GM19023 (cell line): ENCODE measurements around the gene ZNF608.

Source experiments
- ATAC-seq: cut with Tn5 transposase; IDR thresholded peaks from one replicate; pipeline ENCODE4 v1.9.1; 2021; ENCODE audit warnings: mild to moderate bottlenecking, moderate library complexity; ENCODE audit not compliant: unreplicated experiment

Gene ZNF608

DNA sequence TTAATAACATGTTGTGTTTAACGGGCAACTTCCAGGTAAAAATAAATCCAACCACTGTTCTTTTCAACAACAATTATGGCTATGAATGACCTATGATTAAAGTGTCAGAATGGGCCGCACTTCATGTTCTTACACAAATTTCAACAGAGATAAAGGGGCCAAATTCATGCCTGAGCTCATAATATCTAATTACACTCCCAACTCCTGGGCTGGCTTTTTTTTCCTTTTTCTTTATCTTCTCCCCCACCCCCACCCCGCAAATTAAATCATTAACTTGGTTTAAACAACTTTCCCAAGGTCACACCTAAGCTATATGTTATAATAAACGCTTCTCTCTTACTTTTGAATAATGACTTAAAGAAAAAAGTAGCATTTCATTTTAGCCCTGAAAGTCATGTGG is 25.8 kb downstream of the ZNF608 start:
- no peak for ATAC-seq

DNA sequence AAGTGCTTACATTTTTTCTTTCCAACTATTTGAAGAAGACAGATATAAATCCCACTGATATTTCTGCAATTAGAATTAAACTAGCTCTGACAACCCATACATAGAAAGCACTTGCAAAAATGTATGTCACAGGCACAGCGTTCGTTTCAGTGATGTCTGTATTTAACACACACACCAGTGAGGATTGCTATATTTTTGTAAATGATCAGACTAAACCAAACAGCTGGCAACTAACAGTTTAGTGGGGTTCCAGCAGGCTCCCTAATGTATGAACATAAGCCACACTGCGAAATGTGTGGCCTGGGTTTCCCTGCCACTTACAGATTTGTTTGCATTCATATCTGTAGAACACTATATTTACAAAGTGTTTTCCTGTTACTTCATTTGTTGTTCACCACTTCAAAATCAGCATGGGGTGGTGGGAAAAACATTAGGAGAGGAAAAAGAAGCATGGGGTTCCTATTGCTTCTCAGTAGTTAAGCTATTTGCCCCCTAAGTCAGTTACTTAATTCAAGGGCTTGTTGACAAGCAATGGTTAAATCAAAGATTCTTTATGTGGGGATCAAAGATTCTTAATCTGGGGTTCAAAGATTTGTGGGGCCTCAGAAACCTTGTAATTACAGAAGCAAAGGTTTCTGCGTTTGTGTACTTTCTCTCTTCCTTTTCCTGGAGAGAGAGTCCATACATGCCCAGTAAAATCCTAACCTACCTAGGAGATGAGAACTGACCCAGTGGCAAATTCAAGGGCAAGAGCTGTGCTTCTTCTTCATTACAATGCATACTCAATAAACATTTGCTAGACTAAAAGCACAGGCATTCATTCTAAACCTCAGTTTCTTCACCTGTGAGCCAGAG is 27.1 kb downstream of the ZNF608 start:
- ATAC-seq = no peak

DNA sequence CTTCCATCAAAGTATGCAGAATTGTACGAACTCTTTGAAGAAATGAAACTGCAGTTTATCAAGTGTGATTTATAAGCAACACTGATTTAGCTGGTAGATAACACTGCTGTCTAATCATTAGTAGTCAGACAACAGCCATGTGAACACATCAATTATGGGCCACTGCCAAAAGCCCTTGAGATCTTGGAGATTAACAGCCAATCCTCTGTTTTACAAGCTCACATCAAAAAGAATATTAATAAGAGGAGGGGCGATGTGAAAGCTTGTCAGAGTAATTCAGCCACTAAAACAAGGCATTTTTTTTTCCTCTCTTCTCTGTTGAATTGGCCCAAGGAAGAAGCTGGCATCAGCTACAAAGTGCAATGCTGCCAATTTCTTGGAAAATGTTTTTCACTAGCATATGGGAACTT is 28.1 kb downstream of the ZNF608 start:
- ATAC-seq = no peak

DNA sequence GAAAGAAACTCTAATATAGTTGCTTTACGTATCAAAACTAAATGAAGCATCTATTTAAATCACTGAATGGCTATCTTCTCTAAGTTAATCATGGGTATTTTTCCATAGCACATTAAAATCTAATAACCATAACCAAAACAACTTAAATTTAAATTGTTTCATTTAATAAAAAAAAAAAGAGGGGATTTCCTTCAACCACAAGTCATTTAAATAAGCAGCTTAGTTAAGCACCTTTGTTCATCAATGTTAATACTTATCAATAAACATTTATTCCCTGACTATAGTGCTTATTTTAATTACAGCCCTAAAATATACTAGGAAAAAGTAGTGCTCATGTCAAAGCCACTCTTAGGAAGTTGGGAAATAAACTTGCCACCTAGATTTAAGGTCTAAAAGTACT is 30.3 kb downstream of the ZNF608 start:
- ATAC-seq = no peak

DNA sequence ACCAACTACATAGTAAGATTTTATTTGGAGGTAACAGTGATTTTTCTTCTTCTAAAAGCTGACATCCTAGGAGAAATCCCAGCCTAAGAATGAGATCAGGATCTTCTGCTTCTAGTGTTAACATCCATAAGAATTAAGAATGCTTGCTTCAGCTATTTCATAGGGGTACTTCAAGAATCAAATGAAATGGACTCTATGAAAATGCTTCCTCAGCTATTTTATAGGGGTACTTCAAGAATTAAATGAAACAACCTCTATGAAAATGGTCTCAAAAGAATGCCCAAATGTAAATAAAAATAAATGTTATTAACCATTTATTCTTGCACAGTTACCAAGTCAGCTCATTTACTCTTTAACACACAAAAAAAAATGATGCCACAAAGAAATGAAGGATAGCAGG is 31.5 kb downstream of the ZNF608 start:
- no peak for ATAC-seq

DNA sequence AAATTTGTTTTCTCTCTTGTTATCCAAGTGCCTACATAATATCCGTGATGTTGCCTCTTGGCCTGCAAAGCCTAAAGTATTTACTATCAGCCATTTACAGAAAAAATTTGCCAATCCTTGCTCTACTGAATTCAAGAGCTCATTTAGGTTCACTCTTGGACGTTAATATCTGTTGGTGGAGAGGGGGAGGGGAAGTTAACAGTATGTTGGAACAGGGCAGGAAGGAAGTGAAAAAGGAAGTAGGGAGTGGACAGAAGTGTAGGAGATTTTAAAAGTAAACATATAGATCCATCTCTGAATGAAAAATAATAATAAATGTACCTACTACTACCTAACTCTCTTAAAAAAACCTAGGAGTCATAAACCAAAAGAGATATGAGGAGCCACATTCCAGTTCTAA is 32.8 kb downstream of the ZNF608 start:
- ATAC-seq = no peak

DNA sequence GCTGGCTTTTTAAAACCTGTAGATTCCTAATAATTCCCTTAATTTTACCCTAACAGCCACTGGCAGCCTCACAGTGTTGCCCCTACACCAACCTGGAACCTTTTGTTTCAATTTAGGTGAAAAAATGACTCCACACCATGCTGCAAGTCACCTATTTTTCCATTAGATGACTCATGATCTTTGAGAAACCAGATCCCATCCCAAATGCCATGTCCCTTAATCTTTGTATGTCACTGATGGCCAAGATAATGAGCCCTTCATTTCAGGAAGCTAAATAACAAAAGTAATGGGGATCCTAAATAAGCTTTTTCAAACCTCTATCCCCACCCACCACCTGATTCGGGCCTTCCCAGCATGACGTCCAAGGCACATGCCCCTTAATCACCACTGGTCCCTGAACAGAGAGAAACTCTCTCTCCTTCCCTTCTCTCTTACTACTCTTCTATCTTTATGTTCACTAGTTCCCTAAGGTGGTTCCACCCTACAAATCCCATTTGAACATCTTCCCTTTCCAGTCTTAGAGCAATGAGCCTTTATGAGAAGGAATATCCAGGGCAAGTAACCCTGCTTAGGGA is 33.6 kb downstream of the ZNF608 start:
- ATAC-seq = no peak

DNA sequence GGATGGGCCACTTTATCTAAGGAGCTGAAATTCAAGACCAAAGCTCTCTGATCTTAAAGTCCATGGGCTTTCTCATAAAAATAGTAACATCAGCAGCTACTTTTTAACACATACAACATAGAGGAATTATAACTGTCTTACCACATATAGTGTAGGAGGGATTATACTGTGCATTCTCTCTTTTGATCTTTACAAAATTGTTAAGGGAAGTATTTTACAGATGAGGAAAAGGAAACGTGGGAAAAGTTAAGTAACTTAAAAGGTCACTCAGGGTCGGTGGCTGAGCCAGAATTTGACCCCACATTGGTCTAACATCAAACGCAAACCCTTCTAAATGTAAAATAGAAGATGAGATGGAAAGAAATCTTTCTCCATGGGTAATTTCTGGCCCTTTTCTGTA is 38.4 kb downstream of the ZNF608 start:
- ATAC-seq = no peak

DNA sequence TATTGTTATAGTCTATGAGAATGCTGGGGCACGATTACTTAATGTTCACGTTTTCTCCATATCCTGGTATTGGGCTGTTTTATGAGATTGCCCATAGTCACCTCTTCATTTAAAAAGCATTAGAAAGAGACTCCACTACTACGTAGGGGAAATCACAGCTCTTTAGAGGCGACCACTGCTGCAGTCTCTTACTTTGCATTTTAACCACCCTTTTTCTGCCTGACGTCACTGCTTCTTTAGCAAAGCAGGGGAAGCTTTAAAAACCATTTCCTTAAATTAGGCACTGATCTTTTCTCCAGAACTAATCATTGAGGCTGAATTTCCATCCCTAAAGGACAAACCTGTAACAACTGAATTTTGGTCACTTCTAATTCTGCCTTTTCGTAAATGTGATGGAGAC is 38.9 kb downstream of the ZNF608 start:
- ATAC-seq = peak; percentile 27

DNA sequence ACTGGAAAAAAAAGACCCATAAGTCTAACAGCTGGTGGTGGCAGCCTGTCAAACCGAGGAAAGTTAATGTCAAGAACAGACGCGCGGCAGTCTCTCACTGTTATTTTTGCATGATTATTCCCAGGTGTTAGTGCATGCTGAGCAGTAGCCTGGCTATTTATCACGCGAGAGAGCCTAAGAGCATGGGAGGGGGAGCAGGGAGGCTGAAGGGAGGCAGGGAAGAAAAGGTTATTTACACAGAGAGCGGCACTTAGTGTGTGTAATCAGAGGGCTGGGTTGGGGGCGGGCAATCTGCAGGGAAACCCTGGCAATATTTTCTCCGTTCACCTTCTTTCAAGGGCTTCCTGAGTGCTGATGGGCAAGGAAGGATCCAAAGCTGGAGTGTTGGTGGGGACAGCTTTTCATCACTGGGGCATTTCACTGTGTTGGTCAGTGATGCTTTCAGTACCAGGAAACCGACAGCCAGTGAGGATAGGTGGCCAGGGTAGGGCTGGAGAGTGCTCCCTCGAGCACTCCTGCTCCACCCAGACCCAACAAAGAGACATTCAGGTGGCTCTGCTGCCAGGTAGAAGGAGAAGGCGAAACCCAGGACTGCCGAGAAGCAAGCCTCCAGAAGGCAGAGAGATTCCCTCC is 39.6 kb downstream of the ZNF608 start:
- no peak for ATAC-seq

DNA sequence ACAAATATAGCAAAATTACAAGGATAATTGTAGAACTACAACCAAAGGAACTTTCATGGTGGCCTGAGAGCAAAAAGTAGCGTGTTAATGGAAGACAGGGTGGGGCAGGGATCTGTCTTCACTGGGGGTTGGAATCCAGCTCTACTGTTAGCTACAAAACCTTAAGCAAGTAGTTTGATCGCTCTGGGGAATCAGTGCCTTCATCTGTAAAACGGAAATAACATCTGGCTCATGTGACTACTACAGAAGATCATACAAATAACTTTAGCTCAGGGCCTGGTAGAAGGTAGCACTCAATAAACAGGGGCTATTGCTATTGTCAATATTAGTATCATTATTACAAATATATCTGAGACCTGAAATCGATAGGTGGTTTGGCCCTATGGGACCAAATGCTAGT is 40.4 kb downstream of the ZNF608 start:
- no peak for ATAC-seq

DNA sequence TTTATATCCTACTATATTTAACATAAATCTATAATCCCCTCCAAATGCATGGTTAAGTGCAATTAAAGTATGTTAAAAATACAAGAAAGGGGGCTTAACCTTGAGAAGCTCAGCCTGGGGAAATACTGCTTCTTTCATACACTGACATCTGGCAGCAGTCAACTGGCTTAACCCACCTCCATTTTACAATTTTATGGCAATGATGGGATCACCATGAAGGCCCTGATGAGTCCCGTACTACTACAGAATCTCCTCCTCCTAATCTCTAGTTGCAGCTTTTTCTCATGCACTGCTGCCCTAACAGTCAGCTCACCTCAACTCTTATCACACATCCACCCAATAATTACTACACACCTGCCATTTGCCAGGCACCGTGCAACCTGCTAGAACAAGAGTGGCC is 40.9 kb downstream of the ZNF608 start:
- ATAC-seq = no peak

DNA sequence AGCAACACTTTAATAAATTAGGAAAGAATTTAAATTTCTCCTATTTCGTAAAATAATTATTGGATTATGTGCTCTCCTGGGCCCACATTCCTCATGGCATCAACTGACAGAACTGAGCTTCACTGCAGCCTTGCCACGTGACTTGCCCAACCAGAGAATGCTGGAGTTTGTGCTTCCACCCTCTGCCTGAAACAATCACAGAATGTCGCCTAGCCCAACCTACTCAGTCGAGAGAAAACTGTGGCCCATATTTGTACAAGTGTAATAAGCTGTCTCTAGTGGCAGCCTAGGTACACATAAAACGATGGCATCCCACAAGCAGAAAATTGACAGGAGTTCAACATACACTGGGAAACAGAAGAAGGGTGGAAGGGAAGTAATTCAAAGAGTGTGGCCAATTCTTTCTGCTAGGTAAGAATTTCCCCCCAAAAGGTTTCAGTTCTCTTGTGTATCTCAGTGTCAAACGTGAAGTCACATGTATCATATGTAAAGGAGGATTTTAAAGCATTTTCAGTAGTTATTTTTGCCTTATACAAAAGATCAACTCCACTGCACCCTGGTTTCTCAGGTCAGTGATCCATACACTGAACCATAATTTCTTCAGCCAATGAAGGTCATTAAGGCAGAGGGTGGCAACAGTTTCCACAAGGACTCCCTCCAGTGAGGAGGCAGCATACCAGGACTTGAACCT is 41.7 kb downstream of the ZNF608 start:
- peak; percentile 79 for ATAC-seq

DNA sequence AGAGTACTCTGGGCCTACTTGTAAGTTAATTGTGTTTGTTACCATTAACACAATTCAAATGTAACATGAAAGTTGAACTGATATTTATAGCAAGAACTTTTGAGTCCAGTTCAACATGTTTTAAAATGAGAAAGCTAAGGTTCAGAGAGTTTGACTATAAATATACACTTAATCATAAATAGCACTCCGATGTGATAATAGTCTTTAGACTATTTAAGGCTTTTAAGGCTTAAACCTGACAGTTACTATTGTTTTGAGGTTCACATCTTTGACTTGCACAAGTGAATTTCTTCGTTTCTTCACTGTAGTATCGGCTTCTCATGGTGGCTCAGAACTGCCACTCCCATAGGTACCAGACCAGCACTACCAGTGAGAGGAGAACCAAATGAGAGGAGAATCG is 42.4 kb downstream of the ZNF608 start:
- ATAC-seq = no peak

DNA sequence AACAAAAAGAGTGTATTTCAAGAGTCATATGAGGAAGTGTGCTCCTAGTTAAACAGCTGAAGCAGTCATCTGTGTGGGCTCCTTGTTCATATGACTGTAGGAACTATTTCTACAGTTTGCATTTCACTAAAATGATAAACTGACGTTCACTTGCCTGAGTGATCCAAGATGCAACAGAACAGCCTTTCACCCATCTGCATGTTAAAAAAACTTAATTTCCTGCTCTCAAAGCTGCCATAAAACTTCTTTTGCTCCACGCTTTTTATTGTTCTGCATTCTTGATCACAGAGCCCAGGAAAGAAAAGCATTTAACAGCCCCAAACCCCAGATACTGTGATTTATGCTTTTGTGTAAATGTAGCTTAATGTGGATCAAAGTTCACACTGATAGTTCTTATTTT is 43.9 kb downstream of the ZNF608 start:
- no peak for ATAC-seq

DNA sequence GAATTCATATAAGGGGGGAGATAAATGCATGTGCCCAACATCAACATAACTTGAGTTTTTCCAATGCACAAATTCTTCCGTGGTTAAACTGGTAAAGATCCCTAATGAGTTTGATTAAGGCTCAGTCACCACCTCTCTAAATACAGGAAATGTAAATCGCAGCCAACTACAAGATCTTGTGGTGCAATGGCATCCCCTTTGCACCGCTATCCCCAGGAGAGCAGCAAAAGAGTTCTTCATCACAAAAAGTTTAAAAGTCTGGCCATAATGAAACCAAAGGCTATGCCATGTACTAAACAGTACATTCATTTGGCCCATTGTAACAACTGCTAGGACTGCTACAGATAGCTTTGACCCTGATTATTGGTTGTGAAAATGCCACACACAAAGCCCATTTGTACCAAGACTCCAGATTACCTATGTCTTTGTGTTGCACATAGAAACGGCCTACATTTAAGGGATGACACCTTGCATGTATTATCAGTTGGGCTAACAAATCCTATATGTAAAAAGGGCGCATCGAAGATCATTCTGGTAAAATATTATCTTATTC is 44.5 kb downstream of the ZNF608 start:
- ATAC-seq = no peak

DNA sequence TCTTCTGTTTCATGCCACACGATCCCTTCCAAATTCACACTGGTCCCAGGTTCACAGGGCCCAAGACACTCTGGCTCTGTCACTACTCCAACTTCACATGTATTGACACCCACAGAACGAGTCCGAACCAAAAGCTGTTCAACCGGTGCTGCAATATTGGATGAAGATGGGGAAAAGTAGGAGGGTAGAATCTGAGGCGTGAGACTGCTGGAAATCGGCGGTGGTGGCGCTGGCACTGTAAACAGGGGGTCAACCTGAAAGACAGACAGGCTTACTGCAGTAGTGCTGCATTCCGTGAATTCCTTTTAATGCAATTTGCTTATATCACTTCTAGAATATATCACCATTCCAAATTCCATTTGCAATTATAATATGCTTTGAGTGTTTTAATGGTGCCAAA is 45.4 kb downstream of the ZNF608 start:
- ATAC-seq = no peak

DNA sequence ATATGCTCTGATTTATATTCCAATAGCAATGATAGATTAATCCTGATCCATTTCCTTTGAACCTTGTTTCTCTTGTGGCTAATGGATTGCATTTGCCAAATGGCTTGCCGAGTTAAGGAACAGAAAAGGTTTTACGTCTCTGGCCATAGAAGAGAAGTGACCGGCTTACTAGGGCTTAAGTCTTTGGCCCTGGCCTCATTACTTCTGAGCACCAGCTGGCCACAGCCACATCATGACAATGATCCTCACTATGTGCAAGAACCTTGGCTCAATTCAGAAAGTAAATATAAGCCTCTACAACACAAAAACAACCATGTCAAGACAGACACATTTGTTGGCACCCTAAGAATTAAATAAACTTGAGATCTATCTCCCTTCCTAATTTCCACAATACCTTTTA is 46.1 kb downstream of the ZNF608 start:
- ATAC-seq = no peak

DNA sequence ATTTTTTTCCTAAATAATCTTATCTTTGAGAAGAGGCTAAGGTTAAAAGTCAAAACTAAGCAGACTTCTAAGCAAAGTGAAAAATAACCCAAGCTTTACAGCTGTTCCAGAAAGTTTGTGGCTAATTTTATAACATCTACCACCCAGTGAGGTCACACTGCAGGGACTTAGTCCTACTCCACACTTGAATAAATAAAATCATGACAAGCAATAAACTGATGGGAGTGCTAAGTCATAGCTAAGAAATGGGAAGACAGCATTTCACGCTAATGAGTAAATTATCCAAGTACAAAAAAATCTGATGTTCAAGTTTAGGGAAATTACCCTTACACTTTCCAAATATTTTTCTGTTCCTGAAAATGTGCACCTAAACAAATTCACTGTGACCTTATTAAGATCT is 47.7 kb downstream of the ZNF608 start:
- ATAC-seq = no peak

DNA sequence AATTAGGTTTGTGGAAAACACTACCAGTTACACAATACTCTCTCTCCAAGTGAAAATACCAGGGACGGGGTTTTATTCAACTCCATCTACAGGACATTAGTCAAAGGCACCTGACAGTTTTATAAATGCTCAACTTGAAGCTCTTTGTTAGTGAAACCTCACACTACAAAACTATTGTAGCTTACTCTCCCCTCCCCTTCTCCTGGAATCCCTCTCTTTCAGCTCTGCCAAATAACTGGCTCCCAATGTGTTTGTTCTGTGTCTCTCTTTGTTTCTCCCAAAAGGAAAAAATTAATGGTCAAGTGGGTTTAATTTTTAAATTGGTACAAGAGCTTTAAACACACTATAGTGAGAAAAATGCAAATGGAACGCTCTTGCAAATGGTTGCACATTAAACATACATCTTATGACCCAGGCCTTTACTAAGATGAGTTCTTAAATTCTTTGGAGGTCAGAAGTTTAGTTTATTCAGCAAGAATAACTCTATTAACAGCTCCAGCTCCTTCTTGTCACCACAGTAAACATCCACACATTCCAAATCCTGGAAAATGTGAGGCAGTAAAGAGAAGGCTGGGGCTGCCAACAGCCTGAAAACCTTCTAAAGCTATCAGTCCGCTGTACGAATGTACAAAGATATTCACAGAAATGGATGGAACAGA is 48.4 kb downstream of the ZNF608 start:
- ATAC-seq = no peak

DNA sequence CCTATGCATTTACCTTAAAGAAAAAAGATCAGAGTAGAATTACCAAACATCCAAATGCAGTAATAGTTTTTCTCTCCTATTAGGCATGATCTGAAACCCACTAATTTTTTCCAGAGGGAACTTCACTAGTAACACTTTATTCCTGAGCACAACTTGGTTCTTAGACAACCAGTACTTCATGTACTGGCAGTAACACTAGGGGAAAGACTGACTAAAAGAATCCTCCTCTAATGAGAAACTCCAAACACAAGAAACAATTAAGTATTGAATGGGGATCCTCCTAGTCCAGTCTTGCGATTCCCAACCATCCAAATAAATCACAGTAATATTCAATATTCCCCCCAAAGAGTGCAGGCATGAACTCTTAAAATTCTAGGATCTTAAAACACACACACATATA is 48.9 kb downstream of the ZNF608 start:
- no peak for ATAC-seq
